ENCODE results near the gene PRSS27. TPM values are rescaled to one million over a fixed set of nuclear protein-coding genes. Genes with fewer than 3 reads are reported as not detected.

The PRSS27 gene
- total RNA-seq, 3 donors from 2014 or later: 0.29 TPM; not detected in 2

DNA sequence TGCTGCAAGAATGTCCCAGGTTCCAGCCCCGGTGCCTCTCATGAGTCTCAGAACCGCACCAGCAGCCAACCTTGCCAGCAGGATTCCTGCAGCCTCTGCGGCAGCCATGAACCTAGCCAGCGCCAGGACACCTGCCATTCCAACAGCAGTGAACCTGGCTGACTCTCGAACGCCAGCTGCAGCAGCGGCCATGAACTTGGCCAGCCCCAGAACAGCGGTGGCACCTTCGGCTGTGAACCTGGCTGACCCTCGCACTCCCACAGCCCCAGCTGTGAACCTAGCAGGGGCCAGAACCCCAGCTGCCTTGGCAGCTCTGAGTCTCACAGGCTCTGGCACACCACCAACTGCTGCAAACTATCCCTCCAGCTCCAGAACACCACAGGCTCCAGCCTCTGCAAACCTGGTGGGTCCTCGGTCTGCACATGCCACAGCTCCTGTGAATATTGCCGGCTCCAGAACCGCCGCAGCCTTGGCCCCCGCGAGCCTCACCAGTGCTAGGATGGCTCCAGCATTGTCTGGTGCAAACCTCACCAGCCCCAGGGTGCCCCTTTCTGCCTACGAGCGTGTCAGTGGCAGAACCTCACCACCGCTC lies 47.2 kb upstream of the PRSS27 start:
- no peak overlapping the region for H3K4me3 ChIP-seq
- H3K36me3 ChIP-seq: peaks cover 15% of the 10 kb centered on the region
- no peaks in the 10 kb centered on the region for H3K9me3 ChIP-seq
- DNase-seq (ENCODE audit: low spot score in 2 of 2): no peak
- H3K4me1 ChIP-seq: no peaks in the 10 kb centered on the region
- intact Hi-C loops (cut with DNase I; ENCODE audit: low total_unique reads): no loop called here
- no peaks in the 10 kb centered on the region for H3K27me3 ChIP-seq
- TF ChIP-seq CTCF (IDR thresholded peaks at IDR 0.05): no peak
- TF ChIP-seq POLR2AphosphoS5 (IDR thresholded peaks at IDR 0.05): no peak
- no peak for TF ChIP-seq POLR2A (IDR thresholded peaks at IDR 0.05)
- no peak overlapping the region for H3K27ac ChIP-seq

GRCh38 chr16:2766430-2767139 lies 46.6 kb upstream of the PRSS27 start:
- no peak overlapping the region for H3K27ac ChIP-seq
- no peaks in the 10 kb centered on the region for H3K9me3 ChIP-seq
- no peaks in the 10 kb centered on the region for H3K4me1 ChIP-seq
- H3K36me3 ChIP-seq: peaks cover 22% of the 10 kb centered on the region
- TF ChIP-seq POLR2AphosphoS5 (IDR thresholded peaks at IDR 0.05) (no peak), CTCF (IDR thresholded peaks at IDR 0.05) (no peak), POLR2A (IDR thresholded peaks at IDR 0.05) (no peak)
- no peak overlapping the region for H3K4me3 ChIP-seq
- intact Hi-C loops (cut with DNase I; ENCODE audit: low total_unique reads): no loop called here
- DNase-seq (ENCODE audit: low spot score in 2 of 2): no peak
- H3K27me3 ChIP-seq: no peaks in the 10 kb centered on the region

- no peak overlapping the region for H3K4me3 ChIP-seq
- H3K27me3 ChIP-seq: no peaks in the 10 kb centered on the region
- no peaks in the 10 kb centered on the region for H3K9me3 ChIP-seq
- H3K27ac ChIP-seq: no peak overlapping the region
- TF ChIP-seq POLR2A (IDR thresholded peaks at IDR 0.05) (no peak), CTCF (IDR thresholded peaks at IDR 0.05) (no peak), POLR2AphosphoS5 (IDR thresholded peaks at IDR 0.05) (no peak)
- intact Hi-C loops (cut with DNase I; ENCODE audit: low total_unique reads): no loop called here
- no peaks in the 10 kb centered on the region for H3K4me1 ChIP-seq
- DNase-seq (ENCODE audit: low spot score in 2 of 2): no peak
- peaks cover 23% of the 10 kb centered on the region for H3K36me3 ChIP-seq
Observed at GRCh38 chr16:2765462-2766404, 45.7 kb upstream of the PRSS27 start.

DNA sequence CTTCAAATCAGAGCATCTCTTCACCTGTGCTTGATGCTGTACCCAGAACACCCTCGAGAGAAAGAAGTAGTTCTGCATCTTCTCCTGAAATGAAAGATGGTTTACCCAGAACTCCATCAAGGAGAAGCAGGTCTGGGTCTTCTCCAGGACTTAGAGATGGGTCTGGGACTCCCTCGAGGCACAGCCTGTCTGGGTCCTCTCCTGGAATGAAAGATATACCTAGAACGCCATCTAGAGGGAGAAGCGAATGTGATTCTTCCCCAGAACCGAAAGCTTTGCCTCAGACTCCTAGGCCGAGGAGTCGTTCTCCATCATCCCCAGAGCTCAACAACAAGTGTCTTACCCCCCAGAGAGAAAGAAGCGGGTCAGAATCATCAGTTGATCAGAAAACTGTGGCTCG lies 44.7 kb upstream of the PRSS27 start:
- H3K27me3 ChIP-seq: no peaks in the 10 kb centered on the region
- no peaks in the 10 kb centered on the region for H3K9me3 ChIP-seq
- H3K27ac ChIP-seq: no peak overlapping the region
- TF ChIP-seq POLR2A (IDR thresholded peaks at IDR 0.05) (no peak), CTCF (IDR thresholded peaks at IDR 0.05) (no peak), POLR2AphosphoS5 (IDR thresholded peaks at IDR 0.05) (no peak)
- no peak for DNase-seq (ENCODE audit: low spot score in 2 of 2)
- intact Hi-C loops (cut with DNase I; ENCODE audit: low total_unique reads): no loop called here
- peaks cover 22% of the 10 kb centered on the region for H3K36me3 ChIP-seq
- no peak overlapping the region for H3K4me3 ChIP-seq
- H3K4me1 ChIP-seq: no peaks in the 10 kb centered on the region
